HG02759 (cell line): Measurements from ENCODE around the gene BMP7.

Experiments used
- ATAC-seq: cut with Tn5 transposase; IDR thresholded peaks from one replicate; pipeline ENCODE4 v1.9.1; 2021; ENCODE audit warnings: mild to moderate bottlenecking, moderate library complexity; ENCODE audit not compliant: unreplicated experiment

BMP7 gene

DNA sequence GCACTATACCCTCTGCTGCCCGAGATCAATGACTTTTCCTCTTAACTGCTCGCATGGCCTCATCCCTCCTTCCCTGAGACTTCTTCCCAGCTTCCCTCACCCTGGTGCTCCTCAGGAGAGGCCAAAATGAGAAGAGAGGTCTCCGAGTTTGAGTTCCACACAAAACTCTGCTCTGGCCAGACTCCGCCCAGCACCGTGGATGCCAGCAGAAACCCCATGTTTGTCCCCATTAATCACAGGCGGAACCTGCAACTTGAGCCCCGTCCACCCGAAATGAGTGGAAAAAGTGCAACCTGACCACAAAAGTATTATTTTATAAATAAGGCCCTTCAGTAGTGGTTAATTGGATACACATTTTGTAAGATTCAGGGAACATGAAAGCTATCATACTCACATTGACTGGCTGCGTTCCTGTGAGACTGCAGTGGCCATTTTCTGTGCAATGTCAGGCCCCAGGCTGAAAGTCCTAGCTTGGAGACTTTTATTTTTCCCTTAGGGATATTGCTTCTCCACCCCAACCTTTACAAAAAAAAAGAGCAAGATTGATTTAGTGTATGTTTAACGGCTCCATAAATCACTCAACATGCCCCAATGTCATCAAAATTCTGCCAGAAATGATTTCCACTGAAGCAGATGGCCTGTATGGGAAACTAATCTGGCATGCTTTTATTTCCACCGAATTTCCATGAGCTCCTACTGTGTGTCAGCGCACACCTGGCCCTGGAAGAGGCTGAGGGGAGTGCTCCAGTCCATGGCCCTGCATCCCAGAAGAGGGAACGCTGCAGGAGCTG is 134.6 kb downstream of the BMP7 start:
- no peak for ATAC-seq

DNA sequence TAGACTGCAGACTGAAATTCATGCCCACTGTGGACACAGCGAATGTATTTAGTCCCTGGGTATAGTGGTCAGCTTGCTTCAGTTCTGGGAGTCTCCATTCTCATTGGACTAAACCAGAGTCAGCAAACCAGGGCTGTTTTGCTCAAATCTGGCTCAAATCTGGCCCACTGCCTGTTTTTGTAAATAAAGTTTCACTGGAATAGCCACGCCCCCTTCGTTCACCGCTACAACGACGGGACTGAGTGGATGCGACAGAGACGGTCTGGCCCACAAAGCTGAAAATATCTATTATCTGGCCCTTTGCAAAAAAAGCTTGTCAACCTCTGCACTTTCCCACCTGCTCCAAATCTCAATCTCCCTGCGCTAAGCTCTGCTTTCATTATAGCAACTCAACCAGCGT is 135.4 kb downstream of the BMP7 start:
- no peak for ATAC-seq

- ATAC-seq = no peak
Observed at GRCh38 chr20:57130160-57130772, 136.2 kb downstream of the BMP7 start.

DNA sequence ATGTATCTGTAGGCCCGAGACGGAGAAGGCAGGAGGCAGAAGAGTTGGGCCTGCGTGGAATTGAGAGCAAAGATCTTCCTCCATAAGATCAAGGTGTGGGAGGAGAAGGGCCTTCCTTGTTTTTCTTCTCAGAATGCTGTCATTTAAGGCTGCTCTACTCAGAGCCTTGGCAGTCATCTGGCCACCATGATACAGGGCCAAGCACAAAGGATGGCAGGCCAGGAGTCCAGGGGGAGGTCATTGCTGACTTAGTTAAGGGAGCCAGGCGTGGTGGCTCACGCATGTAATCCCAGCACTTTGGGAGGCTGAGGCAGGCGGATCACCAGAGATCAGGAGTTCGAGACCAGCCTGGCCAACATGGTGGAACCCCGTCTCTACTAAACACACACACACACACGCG is 137.1 kb downstream of the BMP7 start:
- ATAC-seq = no peak

GRCh38 chr20:57128044-57128757 is 138.2 kb downstream of the BMP7 start:
- no peak for ATAC-seq

DNA sequence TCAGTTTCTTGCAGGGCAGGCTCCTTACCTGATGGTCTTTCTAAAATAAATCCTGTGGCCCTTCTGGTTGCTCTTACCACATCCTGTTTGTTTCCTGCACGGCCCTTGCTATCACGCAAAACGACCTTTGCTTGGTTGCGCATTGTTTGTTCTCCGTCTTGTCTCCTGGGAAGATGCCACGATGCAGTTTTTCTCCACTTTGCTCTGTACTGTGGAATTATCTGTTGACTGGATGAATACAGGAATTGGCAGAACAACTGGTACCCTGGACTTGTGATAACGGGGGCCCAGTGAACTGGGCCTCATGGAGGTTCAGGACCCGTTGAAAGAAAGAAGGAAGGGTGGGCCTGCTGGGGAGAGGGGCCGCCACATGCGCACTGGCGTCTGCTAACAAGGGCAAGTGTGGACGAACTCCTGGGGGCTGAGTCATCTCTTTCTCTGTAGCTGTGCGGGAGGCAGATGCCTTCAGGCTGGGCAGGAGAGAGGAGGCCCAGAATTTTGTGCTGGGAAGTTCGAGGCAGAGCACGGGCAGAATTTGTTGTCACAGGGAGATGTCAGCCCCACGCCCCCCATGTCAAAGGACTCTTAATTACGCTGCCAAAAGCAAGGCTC is 139.9 kb downstream of the BMP7 start:
- no peak for ATAC-seq

DNA sequence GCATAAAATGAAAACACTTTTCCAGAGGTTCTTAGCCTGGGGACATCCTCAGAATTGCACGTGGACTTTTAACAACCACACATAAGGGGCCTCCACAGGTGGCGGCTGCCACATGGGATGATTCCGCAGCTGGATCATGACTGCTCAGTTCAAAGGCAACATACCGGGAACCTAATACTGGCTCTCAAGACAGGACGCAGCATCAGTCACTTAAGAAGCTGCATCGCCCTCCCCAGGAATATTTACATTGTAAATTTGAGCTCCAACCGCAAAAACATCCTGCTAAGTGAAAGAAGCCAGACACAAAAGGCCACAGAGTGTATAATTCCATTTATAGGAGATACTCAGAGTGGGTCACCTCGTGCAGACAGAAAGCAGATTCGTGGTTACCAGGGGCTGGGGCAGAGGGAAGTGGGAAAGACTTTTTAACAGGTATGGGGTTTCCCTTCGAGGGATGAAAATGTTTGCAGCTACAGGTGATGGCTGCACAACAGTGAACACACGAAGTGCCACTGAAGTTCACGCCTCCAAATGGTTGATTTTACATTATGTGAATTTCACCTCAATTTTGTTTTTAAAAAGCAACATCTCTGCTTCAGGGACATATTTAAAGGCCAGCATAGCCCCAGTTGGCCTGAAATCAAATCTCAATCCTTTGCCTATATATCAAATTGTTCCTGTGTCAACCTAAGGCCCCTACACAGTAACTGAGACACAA is 141.5 kb downstream of the BMP7 start:
- ATAC-seq = no peak

DNA sequence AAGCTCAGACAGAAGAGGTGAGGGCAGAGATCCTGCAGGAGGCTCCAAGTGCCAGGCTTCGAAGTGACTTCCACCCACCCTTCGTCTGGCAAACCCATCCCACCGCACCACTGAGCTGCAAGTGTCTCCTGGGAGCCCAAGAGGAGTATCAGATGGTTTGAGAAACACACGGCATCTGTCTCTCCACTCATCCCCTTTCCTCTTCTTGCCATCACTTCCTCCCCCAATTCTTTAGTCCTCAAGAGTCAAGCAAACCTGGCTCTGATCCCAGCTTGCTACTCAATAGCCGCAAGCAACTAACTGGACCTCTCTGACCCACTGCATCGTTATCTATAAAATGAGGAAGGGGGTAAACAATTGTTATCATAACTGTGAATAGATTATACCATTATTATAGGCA is 142.1 kb downstream of the BMP7 start:
- no peak for ATAC-seq

DNA sequence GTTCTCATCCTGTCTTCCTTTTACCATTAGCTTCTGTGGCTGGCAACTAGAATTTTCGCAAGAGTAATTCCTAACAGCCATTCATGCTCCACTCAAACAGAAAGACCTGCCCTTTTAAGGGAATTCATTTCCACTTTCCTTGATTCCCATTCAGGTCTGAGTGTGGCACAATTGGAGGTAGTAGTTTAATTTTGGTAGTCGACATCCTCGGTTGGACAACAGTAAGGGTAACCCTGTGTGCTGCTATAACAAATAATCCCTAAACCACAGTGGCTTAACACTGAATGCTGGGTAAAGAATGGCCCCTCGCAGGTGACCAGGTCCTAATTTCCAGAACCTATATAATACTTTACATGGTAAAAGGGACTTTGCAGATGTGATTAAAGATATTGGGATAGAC is 142.9 kb downstream of the BMP7 start:
- ATAC-seq = no peak

DNA sequence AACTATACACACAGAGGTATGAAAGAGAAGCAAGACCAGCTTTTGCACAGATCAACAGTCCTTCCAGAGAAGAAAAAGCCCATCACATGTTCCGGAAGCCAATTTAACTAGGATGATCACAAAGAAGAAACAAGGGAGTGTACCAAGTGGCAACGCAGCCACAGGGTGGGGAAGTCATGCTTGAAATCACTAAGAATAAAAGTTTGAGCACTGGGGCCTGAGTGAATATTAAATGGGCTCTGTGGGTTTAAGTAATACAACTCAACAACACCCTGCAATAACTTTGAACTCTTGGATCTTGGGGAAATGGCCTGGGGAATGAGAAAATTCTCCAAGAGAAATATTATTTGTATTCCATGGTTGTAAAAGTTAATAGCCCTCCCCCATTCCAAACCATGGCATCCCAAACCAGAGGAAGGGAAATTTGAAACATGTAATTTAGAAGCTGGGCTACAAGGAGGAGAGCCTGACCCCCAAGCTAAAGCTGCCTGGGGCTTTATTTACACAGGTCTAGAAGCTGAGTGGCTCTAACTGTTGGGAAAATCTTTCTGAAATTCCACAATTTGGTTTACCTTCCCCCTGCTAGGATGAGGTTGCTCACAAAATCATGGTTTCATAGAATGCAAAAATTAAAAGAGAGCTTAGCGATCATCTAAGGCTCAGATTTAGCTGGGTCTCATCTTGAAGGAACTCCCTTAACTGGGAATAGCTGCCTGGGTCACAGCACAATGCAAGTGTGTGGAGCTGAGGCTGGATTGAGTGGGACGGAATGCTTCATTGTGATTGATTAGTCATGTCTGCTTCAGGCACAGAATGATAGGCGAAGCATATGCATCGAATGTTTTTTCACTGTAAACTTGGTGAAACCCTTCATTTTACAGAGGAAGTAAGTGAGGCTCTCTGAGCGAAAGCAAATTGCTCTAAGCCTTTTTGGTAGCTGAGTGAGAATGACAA is 143.6 kb downstream of the BMP7 start:
- no peak for ATAC-seq

- ATAC-seq = no peak
Observed at GRCh38 chr20:57118964-57119363, 147.5 kb downstream of the BMP7 start.
